Transverse colon (tissue), 4 donors: ENCODE measurements around the gene PANX2.

Experiments
- CTCF ChIP-seq, 5 experiments: fragments of 200-600 bp in 3 of 5; fragments of 450-650 bp in 2 of 5; sonication (generic) in 3 of 5; IDR thresholded peaks; 1 replicate in 2 of 5; 2 replicates in 3 of 5; pipeline ENCODE4 v1.5.1; 2016 to 2017; ENCODE audit warnings: antibody characterized with exemption in 5 of 5, inconsistent platforms in 3 of 5, mild to moderate bottlenecking in 2 of 5, moderate library complexity in 1 of 5
- POLR2AphosphoS5 ChIP-seq, 3 donors: sonication (generic); formaldehyde crosslinking; IDR thresholded peaks; one replicate each; pipeline ENCODE4 v1.6.1; 2016; ENCODE audit warnings: antibody characterized with exemption in 3 of 3

GRCh38 chr22:50148991-50149721, 21.4 kb upstream of the PANX2 start:
- TF ChIP-seq POLR2AphosphoS5 (IDR thresholded peaks at IDR 0.05) (no peak), CTCF (IDR thresholded peaks at IDR 0.05) (peak; percentile 61 to 81 (median 78))
